GM21723 (cell line): ENCODE data around the gene SIAH3.

ENCODE experiments used
- ATAC-seq: cut with Tn5 transposase; IDR thresholded peaks from one replicate; pipeline ENCODE4 v1.9.1; 2021; ENCODE audit warnings: mild to moderate bottlenecking, moderate library complexity; ENCODE audit not compliant: unreplicated experiment

The SIAH3 gene

GRCh38 chr13:45825387-45825650 lies 26.2 kb downstream of the SIAH3 start:
- no peak for ATAC-seq

GRCh38 chr13:45823583-45823982 lies 28.0 kb downstream of the SIAH3 start:
- ATAC-seq: no peak

- no peak for ATAC-seq
Observed at GRCh38 chr13:45821811-45822210, 29.7 kb downstream of the SIAH3 start.

- ATAC-seq: no peak
Observed at GRCh38 chr13:45820106-45820838, 31.3 kb downstream of the SIAH3 start.

GRCh38 chr13:45817833-45818232 lies 33.7 kb downstream of the SIAH3 start:
- ATAC-seq: no peak

GRCh38 chr13:45816427-45816826 lies 35.1 kb downstream of the SIAH3 start:
- no peak for ATAC-seq

- ATAC-seq: no peak
Observed at GRCh38 chr13:45812695-45813372, 38.7 kb downstream of the SIAH3 start.

GRCh38 chr13:45811891-45812694 lies 39.5 kb downstream of the SIAH3 start:
- ATAC-seq: no peak

GRCh38 chr13:45809801-45810394 lies 41.7 kb downstream of the SIAH3 start:
- ATAC-seq: no peak

- ATAC-seq: no peak
Observed at GRCh38 chr13:45808925-45809324, 42.6 kb downstream of the SIAH3 start.

- ATAC-seq: no peak
Observed at GRCh38 chr13:45807520-45808099, 43.9 kb downstream of the SIAH3 start.

GRCh38 chr13:45800485-45800884 lies 51.1 kb downstream of the SIAH3 start:
- ATAC-seq: no peak

- ATAC-seq: no peak
Observed at GRCh38 chr13:45799451-45799850, 52.1 kb downstream of the SIAH3 start.

- no peak for ATAC-seq
Observed at GRCh38 chr13:45798851-45799250, 52.7 kb downstream of the SIAH3 start.

- ATAC-seq: no peak
Observed at GRCh38 chr13:45796426-45797235, 54.9 kb downstream of the SIAH3 start.

GRCh38 chr13:45792827-45793303 lies 58.7 kb downstream of the SIAH3 start:
- ATAC-seq: no peak

- ATAC-seq: no peak
Observed at GRCh38 chr13:45788011-45788410, 63.5 kb downstream of the SIAH3 start.

- ATAC-seq: no peak
Observed at GRCh38 chr13:45787346-45787745, 64.2 kb downstream of the SIAH3 start.

GRCh38 chr13:45786293-45786920 lies 65.1 kb downstream of the SIAH3 start:
- ATAC-seq: no peak
